Activated CD8-positive, alpha-beta memory T cell treated with anti-CD3 and anti-CD28 coated beads, Interleukin-2, amount 10 ng/mL, durations not matched to agents 7 days and 5 days (primary cell): ENCODE data around the gene RCAN2. TPM values are rescaled to one million over a fixed set of nuclear protein-coding genes. Genes with fewer than 3 reads are reported as not detected.

Source experiments
- ATAC-seq: fragments of 150-1000 bp; cut with Tn5 transposase; one replicate; pipeline ENCODE4 v1.10.0; 2021; ENCODE audit warnings: moderate library complexity
- CTCF ChIA-PET: fragments of 350-600 bp; sonication (Branson Sonifier 250); formaldehyde crosslinking; loops from one replicate; lab custom pipeline; 2021; ENCODE audit warnings: antibody characterized with exemption; lab: Charles Lee
- DNase-seq: peaks from one replicate; pipeline ENCODE4 v3.0.0-alpha.2; 2020
- H3K27ac Mint-ChIP-seq: one replicate; pipeline ENCODE4 v1.8.0; 2021; ENCODE audit warnings: mild to moderate bottlenecking, mixed read lengths
- H3K27me3 Mint-ChIP-seq: one replicate; pipeline ENCODE4 v1.8.0; 2021; ENCODE audit warnings: mixed read lengths
- H3K36me3 Mint-ChIP-seq: one replicate; pipeline ENCODE4 v1.8.0; 2021; ENCODE audit warnings: mild to moderate bottlenecking, mixed read lengths
- H3K4me1 Mint-ChIP-seq: one replicate; pipeline ENCODE4 v1.8.0; 2021; ENCODE audit warnings: mixed read lengths
- H3K4me3 Mint-ChIP-seq: one replicate; pipeline ENCODE4 v1.8.0; 2021; ENCODE audit warnings: mild to moderate bottlenecking, moderate library complexity, mixed read lengths
- H3K9me3 Mint-ChIP-seq: one replicate; pipeline ENCODE4 v1.8.0; 2022; ENCODE audit warnings: low read depth, mixed read lengths
- total RNA-seq, 2 experiments: library from RNA; stranded (reverse); gene quantifications; one replicate each; pipeline ENCODE4 v1.2.3, GENCODE V29; 2021

RCAN2 gene
- total RNA-seq, 2 experiments from 2014 or later = 0.91 to 3.4 TPM

DNA sequence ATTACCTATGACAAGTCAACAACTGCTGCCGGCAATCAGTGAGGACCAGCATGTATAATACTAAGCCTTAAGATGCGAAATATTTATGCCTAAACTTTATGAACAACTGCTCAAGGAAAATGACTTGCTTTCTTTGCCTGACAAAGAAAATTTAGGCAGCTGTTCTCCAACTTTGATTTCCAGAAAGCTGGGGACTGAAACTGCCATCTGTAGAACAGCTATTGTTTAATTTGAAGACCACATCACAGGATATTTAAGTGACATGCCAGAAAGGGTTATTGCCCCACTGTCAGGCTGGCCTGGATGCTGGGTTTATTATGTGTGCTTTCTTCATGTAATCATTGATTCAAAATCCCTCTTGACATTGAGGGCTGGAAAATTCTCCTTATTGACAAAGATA, 166.5 kb downstream of the RCAN2 start:
- H3K36me3 Mint-ChIP-seq = peaks cover 1% of the 10 kb centered on the region
- H3K9me3 Mint-ChIP-seq = no peaks in the 10 kb centered on the region
- H3K27me3 Mint-ChIP-seq = peaks cover 6% of the 10 kb centered on the region
- H3K27ac Mint-ChIP-seq = peak overlapping the region; percentile 67
- H3K4me1 Mint-ChIP-seq = peaks cover 56% of the 10 kb centered on the region
- ATAC-seq (no peak), DNase-seq (no peak)
- H3K4me3 Mint-ChIP-seq = peak overlapping the region; percentile 59
- CTCF ChIA-PET = interaction anchor here (1.3 to 1.7 kb wide), 2 partner anchors 104 to 394 kb away, joined by 3 read pairs; no protein-coding TSS in a partner anchor

GRCh38 chr6:46323966-46324622, 167.2 kb downstream of the RCAN2 start:
- Mint-ChIP-seq H3K27me3 (peaks cover 6% of the 10 kb centered on the region), H3K9me3 (no peaks in the 10 kb centered on the region), H3K36me3 (peaks cover 1% of the 10 kb centered on the region), H3K27ac (peak overlapping the region; percentile 74), H3K4me1 (peaks cover 56% of the 10 kb centered on the region), H3K4me3 (peak overlapping the region; percentile 59)
- no peak for ATAC-seq
- DNase-seq = no peak
- CTCF ChIA-PET = interaction anchor here (0.7 to 1.3 kb wide), 3 partner anchors 13 to 234 kb away, joined by 3 to 4 read pairs (median 3); no protein-coding TSS in a partner anchor

DNA sequence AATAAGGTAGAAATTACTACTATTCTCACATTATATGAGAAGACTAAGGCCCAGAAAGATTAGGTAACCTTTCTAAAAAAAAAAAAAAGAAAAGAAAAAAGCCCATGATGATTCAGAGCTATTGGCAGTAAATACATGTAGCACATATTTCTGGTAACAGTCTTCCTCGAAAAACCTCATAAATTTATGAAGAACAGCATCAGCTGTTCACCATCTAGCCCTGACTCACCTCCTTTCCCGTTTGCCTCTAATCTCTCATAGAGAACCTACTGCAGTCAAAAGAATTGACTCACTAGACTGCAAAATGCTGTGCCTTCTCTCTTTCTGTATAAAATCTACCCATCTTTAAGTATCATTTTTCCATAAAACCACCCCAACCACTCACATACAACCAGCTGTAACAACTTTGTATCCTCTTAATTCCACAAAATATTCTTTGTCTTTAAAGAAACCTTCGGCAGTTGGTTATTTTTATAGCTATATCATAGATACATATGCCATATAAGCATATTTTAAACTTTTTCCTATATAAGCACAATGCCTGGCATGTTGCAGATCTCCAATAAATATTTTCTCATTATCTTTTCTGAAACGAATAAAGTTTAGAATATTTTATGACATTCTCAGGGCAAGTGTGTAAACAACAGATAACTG, 167.8 kb downstream of the RCAN2 start:
- CTCF ChIA-PET = interaction anchor here (0.7 to 1.3 kb wide), 3 partner anchors 13 to 233 kb away, joined by 3 to 4 read pairs (median 3); no protein-coding TSS in a partner anchor
- H3K9me3 Mint-ChIP-seq = no peaks in the 10 kb centered on the region
- peaks cover 1% of the 10 kb centered on the region for H3K36me3 Mint-ChIP-seq
- DNase-seq (peak; percentile 59), ATAC-seq (peak; percentile 76)
- peak overlapping the region; percentile 59 for H3K4me3 Mint-ChIP-seq
- H3K27ac Mint-ChIP-seq = peak overlapping the region; percentile 74
- H3K27me3 Mint-ChIP-seq = peaks cover 5% of the 10 kb centered on the region
- peaks cover 56% of the 10 kb centered on the region for H3K4me1 Mint-ChIP-seq

- Mint-ChIP-seq H3K27me3 (no peaks in the 10 kb centered on the region), H3K4me1 (peaks cover 46% of the 10 kb centered on the region), H3K27ac (no peak overlapping the region), H3K36me3 (peaks cover 1% of the 10 kb centered on the region), H3K4me3 (no peak overlapping the region), H3K9me3 (no peaks in the 10 kb centered on the region)
- CTCF ChIA-PET = no interaction called here
- DNase-seq = no peak
- ATAC-seq = no peak
Observed at GRCh38 chr6:46320505-46320904, 170.7 kb downstream of the RCAN2 start.

DNA sequence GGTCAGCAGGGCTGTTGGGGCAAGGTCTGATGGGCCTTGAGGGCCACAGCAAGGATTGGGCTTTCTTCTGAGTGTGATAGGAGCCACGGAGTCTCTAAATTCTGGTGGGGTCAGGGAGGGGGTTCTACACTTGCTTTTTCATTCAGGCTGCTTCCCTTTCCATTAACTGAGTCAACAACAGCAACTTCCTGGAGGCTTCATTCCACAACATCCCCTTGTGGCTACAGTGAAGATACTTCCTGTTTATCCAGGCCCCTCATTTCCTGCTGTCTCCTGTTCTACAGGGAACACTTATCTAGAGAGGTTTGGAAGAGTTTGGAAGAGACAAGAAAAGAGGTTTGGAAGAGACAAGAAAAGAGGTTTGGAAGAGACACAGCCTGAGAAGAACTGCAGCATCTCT, 175.7 kb downstream of the RCAN2 start:
- Mint-ChIP-seq H3K4me3 (no peak overlapping the region), H3K36me3 (no peaks in the 10 kb centered on the region), H3K27me3 (peaks cover 4% of the 10 kb centered on the region), H3K4me1 (peaks cover 16% of the 10 kb centered on the region), H3K9me3 (no peaks in the 10 kb centered on the region), H3K27ac (peak overlapping the region; percentile 29)
- ATAC-seq (no peak), DNase-seq (no peak)
- CTCF ChIA-PET = no interaction called here

- H3K4me1 Mint-ChIP-seq = peaks cover 14% of the 10 kb centered on the region
- ATAC-seq (no peak), DNase-seq (no peak)
- CTCF ChIA-PET = no interaction called here
- no peak overlapping the region for H3K27ac Mint-ChIP-seq
- peaks cover 2% of the 10 kb centered on the region for H3K36me3 Mint-ChIP-seq
- peaks cover 7% of the 10 kb centered on the region for H3K27me3 Mint-ChIP-seq
- H3K9me3 Mint-ChIP-seq = no peaks in the 10 kb centered on the region
- no peak overlapping the region for H3K4me3 Mint-ChIP-seq
Observed at GRCh38 chr6:46312654-46313053, 178.6 kb downstream of the RCAN2 start.

DNA sequence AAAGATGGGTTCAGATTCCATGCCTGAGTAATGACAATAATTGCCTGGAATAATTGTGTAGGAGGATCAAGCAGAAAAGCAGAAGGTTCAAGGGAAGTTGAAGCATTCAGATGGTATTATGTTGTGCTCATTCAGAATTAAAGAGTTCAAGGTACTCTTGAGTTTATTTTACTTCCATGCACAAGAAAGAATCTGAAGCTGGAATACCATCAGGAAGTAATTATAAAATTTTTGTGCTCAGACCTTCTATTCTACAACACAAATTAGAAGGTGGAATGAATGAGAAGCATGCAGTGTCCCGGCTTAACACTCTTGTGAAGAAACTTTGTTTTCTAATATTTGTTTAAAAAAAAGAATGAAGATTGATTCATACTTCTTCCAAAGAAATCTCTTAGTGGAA, 181.1 kb downstream of the RCAN2 start:
- Mint-ChIP-seq H3K27me3 (peaks cover 7% of the 10 kb centered on the region), H3K9me3 (peaks cover 2% of the 10 kb centered on the region)

DNA sequence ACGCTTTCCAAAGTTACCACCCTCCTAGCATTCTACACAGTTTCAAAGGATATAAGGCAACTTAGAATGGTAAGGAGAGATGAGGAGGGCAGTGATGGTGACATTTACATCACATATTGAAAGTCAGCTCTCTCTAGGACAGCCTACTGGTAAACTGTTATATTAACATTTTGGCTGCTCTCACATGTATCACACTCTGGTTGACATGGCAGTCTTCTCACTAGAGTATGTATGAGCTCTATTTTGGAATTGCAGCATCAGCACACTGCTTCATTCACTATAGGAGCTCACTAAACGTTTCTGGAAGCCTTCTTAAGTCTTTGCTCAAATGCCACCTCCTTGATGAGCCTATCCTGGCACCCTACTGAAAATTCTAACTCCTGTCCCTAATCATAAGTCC, 184.8 kb downstream of the RCAN2 start:
- H3K4me1 Mint-ChIP-seq = no peaks in the 10 kb centered on the region
- no peak overlapping the region for H3K4me3 Mint-ChIP-seq
- no peak for DNase-seq
- no peak for ATAC-seq
- H3K36me3 Mint-ChIP-seq = peaks cover 9% of the 10 kb centered on the region
- H3K27ac Mint-ChIP-seq = no peak overlapping the region
- CTCF ChIA-PET = no interaction called here
- peaks cover 2% of the 10 kb centered on the region for H3K9me3 Mint-ChIP-seq
- H3K27me3 Mint-ChIP-seq = peaks cover 3% of the 10 kb centered on the region

More for the DNA sequence above, 181.1 kb downstream of the RCAN2 start:
- DNase-seq = no peak
- Mint-ChIP-seq H3K4me1 (peaks cover 3% of the 10 kb centered on the region), H3K36me3 (peaks cover 5% of the 10 kb centered on the region), H3K4me3 (no peak overlapping the region), H3K27ac (no peak overlapping the region)
- no peak for ATAC-seq
- CTCF ChIA-PET = no interaction called here

DNA sequence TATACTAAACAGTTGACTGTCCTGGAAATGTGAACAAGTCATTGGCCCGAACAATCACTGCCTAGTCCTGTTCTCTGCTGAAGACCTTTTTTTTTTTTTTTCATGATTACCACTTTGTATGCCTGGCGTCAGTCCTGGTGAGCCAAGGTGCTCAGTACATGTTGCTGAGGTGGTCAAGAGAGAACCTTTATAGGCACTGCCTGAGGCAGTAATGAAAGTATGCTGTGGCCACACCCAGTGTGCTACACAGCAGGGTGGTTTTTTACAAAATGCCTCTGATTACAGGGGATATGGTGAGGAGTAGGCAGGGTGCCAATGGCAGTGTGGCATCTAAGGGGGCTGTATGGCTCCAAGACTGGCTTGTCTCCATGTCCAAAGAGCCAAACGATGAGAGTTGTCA, 185.4 kb downstream of the RCAN2 start:
- Mint-ChIP-seq H3K4me3 (no peak overlapping the region), H3K27ac (no peak overlapping the region), H3K9me3 (peaks cover 2% of the 10 kb centered on the region), H3K4me1 (no peaks in the 10 kb centered on the region), H3K36me3 (peaks cover 11% of the 10 kb centered on the region), H3K27me3 (peaks cover 6% of the 10 kb centered on the region)
- CTCF ChIA-PET = no interaction called here
- ATAC-seq = no peak
- DNase-seq = no peak

DNA sequence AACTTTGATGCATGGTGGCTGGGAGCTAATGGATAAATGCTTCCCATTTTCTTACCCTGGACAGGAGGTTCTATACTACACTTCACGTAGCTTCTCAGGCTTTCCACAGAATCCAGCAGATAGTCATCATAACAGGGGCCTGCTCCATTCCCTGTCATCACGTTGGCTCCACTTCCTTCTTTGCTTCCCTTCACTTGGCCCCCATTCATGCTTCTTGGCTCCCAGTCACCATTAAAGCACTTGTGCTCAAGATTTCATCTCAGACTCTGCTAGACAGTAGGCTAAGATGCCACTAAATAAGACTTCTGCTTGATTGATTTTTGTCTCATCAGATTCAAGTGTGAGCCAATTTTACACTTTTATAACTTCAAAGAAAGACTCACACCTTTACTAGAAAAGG, 186.0 kb downstream of the RCAN2 start:
- peaks cover 2% of the 10 kb centered on the region for H3K9me3 Mint-ChIP-seq
- H3K4me3 Mint-ChIP-seq = no peak overlapping the region
- no peak overlapping the region for H3K27ac Mint-ChIP-seq
- no peak for DNase-seq
- peaks cover 6% of the 10 kb centered on the region for H3K27me3 Mint-ChIP-seq
- CTCF ChIA-PET = no interaction called here
- peaks cover 11% of the 10 kb centered on the region for H3K36me3 Mint-ChIP-seq
- no peaks in the 10 kb centered on the region for H3K4me1 Mint-ChIP-seq
- no peak for ATAC-seq

- Mint-ChIP-seq H3K36me3 (peaks cover 9% of the 10 kb centered on the region), H3K4me1 (peaks cover 9% of the 10 kb centered on the region), H3K4me3 (no peak overlapping the region), H3K27me3 (peaks cover 3% of the 10 kb centered on the region), H3K9me3 (peaks cover 2% of the 10 kb centered on the region), H3K27ac (no peak overlapping the region)
- no peak for DNase-seq
- ATAC-seq = no peak
- CTCF ChIA-PET = no interaction called here
Observed at GRCh38 chr6:46302816-46303215, 188.4 kb downstream of the RCAN2 start.

DNA sequence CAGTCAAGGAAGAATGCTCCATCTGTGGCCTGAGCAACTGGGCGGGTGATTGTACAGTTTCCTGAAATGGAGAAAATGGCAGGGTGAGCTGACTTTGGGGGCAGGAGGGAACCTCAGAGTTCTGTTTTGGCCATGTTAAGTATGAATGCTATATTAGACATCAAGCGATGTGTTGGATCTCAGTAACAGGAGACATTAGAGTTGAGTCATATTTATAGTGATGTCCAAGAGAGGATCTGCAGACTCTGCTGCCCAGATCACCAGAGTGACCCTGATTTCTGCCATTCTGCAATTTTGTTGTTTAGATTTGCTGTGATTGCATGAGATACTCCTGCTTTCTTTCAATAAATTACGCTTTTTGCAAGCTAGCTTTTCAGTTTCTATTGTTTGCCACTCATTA, 189.1 kb downstream of the RCAN2 start:
- Mint-ChIP-seq H3K4me1 (peaks cover 12% of the 10 kb centered on the region), H3K27me3 (peaks cover 3% of the 10 kb centered on the region), H3K9me3 (peaks cover 2% of the 10 kb centered on the region), H3K36me3 (peaks cover 8% of the 10 kb centered on the region), H3K4me3 (no peak overlapping the region), H3K27ac (no peak overlapping the region)
- ATAC-seq (no peak), DNase-seq (no peak)
- CTCF ChIA-PET = interaction anchor here (0.8 to 1.2 kb wide), 2 partner anchors 23 to 212 kb away, joined by 3 read pairs; no protein-coding TSS in a partner anchor

DNA sequence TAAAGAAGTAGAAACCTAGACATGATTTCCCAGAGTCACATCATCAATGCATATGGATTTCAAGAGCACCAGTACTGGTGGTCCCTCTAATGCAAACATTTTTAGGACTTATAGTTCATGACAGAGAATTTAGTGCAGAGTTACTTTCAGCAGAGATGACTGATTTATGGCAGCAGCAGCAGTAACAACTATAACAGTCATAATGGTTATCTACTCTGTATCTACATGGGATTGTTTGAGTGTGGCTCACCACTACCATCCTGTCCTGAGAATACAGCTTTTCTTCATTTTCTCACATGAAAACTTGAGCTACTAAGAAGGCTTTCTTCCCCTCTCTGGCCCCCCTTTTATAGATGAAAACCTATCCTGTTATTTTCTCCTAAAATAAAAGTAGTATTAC, 192.0 kb downstream of the RCAN2 start:
- H3K4me3 Mint-ChIP-seq = no peak overlapping the region
- H3K4me1 Mint-ChIP-seq = peaks cover 12% of the 10 kb centered on the region
- H3K9me3 Mint-ChIP-seq = no peaks in the 10 kb centered on the region
- no peak overlapping the region for H3K27ac Mint-ChIP-seq
- H3K36me3 Mint-ChIP-seq = peaks cover 9% of the 10 kb centered on the region
- no peak for DNase-seq
- peak; percentile 78 for ATAC-seq
- CTCF ChIA-PET = interaction anchor here (1.0 kb wide), 1 partner anchor 8 kb away, joined by 3 read pairs; no protein-coding TSS in a partner anchor
- H3K27me3 Mint-ChIP-seq = peaks cover 3% of the 10 kb centered on the region

DNA sequence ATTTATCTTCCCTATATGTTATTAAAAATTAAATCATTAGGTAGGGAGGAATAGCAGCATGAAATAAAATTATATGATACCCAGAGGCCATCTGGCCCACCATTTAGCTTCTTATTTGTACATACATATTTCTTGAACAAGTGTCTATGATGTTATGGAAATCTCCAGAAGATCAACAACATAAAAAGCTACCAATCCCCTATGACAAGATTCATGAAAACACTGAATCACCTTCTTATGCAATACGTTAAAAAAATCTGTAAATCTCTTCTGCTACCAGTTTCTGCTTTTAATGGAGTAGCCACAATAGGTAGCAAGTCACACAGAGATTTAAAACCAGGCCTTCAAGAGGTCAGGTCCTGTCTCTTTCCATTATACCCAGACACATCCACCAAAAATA, 194.7 kb downstream of the RCAN2 start:
- CTCF ChIA-PET = no interaction called here
- Mint-ChIP-seq H3K27ac (no peak overlapping the region), H3K4me1 (peaks cover 18% of the 10 kb centered on the region), H3K4me3 (no peak overlapping the region), H3K9me3 (no peaks in the 10 kb centered on the region), H3K36me3 (peaks cover 5% of the 10 kb centered on the region), H3K27me3 (peaks cover 3% of the 10 kb centered on the region)
- DNase-seq (no peak), ATAC-seq (no peak)
